HG03039 (cell line): ENCODE results near the gene RAB11FIP2.

Experiments
- ATAC-seq: cut with Tn5 transposase; IDR thresholded peaks from one replicate; pipeline ENCODE4 v1.9.1; 2021; ENCODE audit warnings: mild to moderate bottlenecking, moderate library complexity; ENCODE audit not compliant: unreplicated experiment

Gene RAB11FIP2

DNA sequence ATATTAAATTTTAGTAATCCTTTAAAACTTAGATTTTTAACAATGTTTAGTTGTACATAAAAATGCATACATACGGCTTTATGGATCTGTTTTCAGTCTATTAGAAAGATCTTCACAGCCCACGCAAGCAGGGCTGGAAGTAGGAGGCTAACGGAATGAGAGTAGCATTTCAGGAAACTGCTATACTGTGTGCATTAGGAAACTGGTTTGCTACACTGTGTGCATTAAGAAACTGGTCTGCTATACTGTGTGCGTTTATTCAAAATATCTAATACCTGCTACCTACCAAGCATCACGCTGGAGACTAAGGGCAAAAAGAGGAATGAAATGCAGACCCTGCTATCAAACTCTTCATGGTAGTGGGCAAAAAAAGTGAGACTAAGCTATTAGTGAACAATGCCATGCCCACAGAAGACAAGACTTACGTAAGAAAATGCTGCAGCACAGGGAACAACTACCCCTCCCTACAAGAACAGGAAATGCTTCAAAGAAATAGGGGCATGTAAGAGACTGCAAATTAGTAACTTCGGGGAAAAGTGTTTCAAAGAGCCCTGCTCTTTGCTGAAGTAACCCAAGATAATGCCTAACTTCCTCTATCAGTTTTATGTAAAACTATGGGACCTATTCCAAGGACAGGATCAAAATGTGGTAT, 11.3 kb downstream of the RAB11FIP2 start:
- ATAC-seq, result no peak

DNA sequence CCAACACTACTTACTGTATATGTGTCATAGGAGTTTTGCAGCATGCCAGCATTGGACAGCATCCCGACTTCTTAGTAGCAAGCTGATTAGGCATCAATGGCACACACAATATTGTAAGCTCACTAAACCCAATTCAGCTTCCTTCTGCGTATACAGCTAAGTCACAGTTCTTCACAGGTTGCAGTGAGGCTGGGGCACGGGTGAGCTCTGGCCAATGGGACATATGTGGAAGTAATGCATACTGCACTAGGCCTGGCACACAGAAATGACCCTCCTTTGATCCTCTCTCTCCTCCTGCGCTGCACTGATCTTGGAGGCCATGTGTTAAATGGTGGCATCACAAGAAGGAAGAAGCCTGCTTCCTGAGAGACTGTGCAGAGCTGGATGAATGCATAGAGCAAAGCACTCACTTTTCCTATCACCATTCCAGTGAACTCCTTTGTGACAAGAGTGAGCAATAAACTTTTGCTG, 11.9 kb downstream of the RAB11FIP2 start:
- ATAC-seq, result no peak

DNA sequence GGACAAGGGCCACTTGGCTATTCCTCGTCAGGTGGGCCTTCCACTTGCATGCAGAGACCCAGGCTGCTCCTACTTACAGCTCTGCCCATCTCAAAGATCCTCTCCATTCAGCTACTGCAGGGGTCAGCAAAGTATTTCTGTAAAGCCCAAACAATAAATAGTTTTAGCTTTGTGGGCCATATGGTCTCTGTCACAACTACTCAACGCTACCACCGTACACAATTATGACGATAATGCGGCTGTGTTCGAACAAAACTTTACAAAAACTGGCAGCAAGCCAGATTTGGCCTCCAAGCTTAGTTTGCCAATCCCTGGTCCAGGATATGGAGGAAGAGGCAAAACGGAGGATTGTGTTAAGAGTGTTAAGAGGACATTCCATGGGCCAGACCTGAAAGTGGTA, 12.8 kb downstream of the RAB11FIP2 start:
- ATAC-seq, result no peak

DNA sequence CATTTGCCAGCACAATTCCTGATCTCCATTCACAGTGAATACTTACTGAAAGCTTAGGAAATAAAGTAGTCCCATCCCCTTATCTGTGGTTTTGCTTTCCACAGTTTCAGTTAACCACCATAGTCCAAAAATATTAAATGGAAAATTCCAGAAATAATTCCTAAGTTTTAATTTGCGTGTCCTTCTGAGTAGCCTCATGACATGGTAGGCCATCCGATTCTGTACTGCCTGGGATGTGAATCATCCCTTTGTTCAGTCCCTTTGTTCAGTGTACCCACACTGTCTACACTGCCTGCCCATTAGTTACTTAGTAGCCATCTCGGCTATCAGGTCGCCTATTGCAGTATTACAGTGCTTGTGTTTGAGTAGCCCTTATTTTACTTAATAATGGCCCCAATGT, 14.2 kb downstream of the RAB11FIP2 start:
- no peak for ATAC-seq

DNA sequence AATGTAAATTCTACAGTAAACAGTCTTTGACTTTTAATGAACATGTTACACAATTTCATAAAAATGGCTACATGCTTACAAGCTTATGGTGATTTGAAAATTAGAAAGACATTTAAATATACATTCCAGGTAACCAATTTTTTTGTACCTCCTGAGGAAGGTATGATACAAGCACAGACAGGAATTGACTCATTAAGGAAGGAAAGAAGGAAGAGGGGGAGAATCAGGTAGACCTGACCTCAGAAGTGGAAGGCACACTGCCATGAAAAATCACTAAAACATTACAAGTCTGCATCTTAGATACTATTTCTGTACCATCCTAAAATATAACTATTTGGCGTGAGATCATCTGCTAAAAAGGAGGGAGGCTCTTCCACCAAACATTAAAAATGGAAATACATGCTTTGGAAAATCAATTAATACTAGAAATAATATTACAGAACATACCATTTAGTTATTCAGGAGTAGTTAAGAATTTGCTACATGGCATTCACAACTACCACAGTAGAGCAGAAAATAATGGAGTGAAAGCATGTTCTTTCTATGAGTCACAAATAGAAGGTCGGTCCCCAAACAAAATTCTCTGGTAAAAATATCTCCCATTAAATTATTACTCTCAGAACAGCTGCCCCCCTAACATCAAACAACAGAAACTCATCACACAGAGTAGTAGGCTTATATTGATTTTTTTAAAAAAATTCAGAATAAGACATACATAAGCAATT, 15.2 kb downstream of the RAB11FIP2 start:
- no peak for ATAC-seq

DNA sequence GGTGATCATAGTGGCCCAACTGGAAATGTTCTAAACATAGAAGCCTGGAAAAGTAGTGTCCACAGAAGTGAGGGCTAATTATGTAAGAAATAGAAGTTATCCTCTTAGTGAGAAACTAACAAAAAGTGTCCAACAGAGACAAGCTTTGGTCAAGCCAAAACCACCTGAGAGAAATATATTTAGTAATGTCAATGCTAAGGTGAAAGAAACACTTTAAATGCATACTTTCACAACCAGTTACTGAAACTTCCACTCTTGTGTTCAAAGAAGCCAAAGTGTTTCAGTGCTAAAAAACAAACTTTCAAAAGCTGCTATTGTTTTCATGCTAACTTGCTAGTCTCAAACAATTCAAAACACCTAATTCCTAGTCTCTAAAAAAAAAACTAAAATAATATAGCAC, 18.1 kb downstream of the RAB11FIP2 start:
- ATAC-seq, result peak; percentile 91

DNA sequence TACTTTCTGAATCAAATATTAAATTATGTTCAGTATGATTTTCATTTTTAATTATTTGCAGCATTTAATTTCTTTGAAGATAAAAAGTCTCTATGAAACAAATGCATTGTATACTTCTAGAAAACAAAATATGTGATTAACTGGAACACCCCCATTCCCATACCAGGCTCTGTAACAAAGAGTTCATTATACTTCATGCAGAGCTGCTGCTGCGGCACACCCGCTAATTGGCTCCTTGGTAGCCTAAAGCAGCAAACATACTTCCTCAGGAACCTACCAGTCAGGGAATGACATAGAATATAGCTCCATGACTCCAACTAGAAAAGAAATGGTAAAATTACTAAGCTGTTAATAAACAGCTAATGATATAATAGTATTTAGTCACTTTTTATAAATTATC, 19.3 kb downstream of the RAB11FIP2 start:
- ATAC-seq, result no peak

DNA sequence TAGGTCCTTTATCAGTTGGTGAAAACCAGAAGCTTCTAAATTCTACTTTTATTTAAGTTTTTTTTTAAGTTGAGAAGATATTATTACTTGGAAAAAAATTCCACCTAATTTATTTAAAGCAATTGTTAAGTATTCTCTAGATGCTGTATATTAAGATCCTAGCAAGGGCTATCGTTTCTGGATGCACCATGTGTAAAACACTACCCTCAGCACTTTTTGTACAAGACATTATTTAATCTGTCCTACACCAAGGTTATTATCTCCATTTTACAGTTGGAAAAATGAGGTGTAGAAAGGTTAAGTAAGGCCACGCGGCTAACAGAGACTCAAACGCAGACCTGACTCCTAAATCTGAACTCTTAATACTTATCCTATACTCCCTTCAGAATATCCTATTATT, 19.8 kb downstream of the RAB11FIP2 start:
- ATAC-seq, result no peak

DNA sequence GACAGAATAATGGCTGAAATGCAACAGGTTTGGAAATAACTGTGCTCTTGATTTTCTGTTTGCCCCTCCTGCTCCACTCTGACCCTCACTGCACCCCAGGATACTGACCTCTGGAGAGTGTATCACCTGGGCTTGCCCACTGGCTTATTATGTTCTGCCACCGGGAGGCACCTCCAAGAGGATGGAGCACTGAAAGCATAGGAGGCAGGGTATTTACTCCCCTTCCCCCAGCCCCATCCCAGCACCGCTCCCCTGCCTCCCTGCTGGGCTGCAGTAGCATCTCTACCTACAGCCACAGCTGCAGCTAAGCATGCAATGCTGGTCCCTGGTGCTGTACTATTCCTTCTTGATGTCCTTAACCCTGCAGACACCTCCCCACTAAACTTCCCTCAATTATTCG, 26.4 kb downstream of the RAB11FIP2 start:
- no peak for ATAC-seq

DNA sequence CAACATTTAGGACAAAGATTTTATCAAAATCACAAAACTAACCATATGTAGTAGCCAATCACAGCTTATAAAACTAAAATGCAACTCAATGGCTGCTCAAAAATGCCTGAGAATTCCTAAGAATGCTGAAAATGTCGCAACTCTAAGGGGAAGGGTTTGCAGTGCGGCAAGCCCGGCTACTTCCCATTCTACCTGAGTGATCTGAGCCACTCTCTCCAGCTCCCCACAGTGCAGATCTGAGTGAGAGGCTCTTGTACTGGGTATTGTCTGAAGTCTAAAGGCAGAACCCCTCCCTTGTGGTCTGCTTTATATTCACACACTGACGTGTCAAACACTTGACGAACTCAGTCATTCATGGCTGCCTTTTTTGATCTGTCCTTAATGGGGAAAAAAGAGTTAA, 28.9 kb downstream of the RAB11FIP2 start:
- ATAC-seq, result no peak

DNA sequence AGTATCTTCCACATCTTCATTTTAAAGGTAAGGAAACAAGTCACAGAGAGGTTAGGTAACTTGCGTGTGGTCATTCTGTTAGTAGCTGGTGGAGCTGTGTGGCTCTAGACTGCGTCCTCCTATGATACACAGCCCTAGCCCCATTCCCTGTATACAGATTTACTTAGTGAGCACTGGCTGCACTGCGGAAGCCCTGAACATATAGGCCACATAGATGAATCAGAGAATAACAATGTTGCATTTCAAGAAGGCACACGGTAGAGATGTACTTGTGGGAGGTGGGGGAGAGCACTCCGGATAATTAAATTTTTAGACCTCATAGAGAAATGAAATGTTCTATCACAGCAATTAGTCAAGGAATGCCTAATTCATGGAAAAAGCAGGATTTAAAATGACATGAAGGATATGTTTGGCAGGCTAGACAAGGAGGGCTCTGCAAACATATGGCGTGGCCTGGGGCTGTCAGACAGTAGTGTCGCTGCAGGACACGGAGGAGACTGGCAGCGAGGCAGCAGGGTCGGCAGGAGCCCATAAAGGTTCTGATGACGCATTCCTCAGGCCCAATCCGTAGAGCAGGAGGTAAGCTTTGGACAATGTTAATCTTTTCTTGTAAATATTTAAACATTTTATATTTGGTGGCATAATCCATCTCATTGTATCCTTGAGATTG, 29.5 kb downstream of the RAB11FIP2 start:
- no peak for ATAC-seq

DNA sequence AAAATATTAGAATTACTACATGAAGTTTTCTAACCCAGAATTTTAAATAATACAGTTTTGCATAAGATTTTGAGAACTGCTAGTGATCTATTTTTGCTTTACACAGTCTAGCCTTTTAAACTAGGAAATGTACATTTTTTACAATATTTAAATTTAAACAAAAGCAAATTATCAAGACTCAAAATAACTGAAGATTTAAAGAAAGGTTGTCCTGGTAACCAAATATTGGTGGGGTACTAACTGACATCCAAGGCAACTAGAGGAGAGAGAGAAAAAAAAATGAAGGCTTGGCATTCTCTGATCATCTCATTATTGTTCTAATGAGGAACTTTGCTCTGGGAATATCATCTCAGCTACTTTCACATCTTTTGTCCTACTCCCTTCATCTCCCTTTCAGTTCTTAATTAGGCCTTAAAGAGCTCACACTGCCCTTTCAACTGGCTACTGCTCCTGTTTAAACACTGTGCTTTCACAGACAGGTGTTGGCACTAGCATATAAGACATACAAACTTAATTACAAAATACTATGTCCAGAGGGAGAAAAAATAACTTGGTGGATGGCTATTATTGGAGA, 33.7 kb downstream of the RAB11FIP2 start:
- no peak for ATAC-seq

DNA sequence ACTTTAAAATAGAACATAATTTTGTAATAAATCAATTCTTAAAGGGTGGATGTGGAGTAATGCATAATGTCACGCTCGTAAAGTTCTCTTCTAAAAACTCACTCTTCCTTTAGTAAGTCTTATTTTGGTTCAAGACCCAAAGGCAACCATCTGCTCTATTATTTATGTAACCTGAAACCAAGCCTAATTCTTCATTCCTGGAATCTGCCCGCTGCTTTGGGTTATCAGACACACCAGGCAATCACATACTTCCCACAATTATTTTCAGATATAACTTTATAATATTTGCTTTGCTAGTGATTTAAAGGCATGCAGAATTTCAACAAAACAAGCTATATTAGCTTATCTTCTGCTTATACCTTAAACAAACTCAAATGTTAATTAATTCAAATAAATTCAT, 39.0 kb downstream of the RAB11FIP2 start:
- no peak for ATAC-seq

DNA sequence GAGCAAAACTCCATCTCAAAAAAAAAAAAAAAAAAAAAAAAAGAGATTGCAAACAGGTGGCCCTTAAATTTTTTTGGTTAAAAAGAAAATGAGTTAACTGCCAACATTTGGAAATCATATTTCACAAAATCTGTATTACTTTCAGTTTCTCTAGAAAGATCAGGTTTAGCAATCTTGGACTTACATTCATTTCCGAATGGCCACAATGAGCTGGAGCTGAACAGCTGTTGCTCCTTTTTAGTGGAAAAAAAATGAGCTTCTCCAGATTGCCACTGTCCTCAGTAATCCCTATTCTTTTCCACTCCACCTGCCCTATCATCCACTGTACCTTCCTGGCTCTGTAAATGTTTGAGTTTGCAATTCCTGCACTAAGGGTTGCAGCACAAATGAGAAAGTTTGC, 43.6 kb downstream of the RAB11FIP2 start:
- ATAC-seq, result no peak

DNA sequence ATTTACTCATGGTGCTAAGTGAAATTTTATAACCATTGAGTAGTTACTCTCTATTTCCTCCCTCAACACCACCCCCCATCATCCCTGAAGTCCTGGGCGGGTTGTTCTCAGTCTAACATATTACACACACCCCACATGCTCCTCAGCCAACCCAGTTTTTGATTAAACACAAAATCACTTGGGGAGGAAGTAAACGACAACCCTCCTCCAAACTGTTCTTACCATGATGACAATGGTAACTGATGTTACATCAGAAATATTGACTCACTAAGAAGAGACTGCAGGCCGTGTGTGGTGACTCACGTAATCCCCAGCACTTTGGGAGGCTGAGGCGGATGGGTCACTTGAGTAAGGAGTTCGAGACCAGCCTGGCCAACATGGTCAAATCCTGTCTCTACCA, 44.2 kb downstream of the RAB11FIP2 start:
- ATAC-seq, result no peak

DNA sequence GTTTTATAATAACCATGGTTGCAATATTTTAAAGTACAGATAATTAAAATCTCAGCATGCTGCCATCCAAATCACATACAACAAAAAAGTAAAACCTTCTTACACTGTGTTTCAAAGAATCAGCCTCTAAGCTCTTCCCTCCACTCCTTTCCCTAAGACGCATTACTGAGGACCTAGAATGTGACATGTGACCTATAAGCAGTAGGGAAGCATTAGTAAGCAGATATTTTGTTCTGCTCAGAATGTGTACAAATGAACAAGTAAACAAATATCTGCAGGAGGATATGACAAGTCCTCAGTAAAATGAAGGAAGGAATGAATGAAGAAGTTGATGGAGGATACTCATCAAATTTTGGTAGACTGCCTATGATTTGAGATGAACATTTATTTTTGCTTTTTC, 49.1 kb downstream of the RAB11FIP2 start:
- ATAC-seq, result no peak

DNA sequence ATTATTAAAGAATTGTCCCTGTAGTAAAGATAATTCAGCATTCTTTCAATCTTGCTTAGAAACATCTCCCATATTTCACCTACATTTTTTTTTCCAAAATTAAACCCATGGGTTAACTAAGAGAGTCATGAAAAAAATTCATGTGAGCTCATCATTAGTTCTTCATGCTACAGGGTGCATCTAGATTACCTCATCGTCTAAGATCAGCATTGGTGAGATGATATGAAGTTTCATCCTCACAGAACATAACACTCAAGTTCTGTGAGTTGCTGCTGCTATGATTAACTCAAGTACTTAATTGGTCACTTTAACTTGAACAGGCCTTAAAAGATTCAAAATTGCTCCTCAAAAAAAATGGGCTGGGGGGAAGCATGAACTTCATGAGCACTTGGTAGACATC, 50.0 kb downstream of the RAB11FIP2 start:
- ATAC-seq, result no peak

DNA sequence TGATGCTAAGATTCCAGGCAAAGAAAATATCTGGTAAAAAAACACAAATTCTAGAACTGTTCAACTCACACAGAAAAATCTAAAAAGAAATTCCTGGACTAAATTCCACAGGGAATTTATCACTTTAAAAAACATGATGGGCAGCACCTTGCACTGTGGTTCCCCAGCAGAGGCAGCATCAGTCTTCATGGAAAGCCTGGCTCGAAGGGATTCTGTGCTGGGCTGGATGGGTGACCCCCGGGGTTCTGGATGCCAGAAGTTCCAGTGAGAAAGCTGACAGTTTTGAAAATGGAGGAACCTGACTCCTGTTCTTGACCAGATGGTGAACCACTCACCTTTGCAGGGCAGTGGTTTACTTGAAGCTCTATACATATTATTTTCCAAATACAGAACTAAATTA, 52.0 kb downstream of the RAB11FIP2 start:
- ATAC-seq, result no peak

DNA sequence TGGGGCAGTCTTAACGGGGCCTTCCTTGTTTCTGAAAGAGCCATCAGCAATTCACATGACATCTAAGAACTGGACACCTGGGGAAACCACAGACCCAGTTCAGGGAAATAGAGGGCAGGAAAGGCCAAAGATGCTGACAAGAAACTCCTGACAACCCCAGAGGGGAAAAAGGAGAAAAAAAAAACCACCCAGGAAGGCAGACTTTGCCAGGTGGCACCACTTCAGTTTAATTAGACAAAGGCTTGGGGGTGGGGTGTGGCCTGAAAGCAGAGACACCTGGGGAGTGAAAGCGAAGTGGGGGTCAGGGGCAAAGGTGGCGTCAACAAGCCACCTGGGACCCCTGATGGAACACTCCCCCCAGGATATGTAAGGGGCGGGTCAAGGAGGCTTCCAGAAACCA, 53.6 kb downstream of the RAB11FIP2 start:
- no peak for ATAC-seq

DNA sequence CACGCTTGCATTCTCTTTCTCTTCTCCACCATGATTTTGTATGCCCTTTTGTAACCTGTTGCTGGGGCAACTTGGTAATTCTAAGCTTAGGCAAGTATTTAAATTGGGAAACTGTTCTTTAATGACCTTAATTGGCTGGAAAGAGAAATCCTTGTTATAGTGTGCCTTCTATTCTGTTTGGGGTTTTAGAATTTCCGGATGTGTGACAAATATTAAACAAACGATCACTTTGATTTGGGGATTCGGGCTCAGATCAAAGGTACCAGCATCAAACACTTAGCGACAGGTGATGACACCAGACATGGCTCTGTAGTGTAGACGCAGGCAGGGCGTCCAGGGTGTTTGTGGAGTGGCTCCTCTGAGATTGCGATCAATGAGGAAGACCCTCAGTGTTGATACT, 55.0 kb downstream of the RAB11FIP2 start:
- ATAC-seq, result no peak

DNA sequence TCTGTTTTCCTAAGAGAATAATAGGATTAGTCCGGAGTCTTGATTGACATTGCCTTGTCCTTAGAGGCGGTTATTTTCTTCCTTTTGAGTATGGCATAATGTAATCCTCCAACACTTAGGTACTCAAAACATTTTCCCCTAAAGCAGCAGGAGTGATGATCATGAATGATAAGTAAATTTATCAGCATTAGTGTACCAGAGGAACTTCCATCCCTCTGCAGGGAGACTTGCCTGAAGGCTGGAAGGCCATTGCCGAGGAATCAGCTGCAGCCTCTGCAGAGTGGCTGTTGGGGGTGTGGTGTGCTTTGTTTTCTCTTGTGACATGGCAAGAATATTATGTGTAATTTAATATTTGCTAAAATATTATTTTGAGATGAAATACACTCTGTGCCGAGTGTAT, 56.8 kb downstream of the RAB11FIP2 start:
- ATAC-seq, result no peak

DNA sequence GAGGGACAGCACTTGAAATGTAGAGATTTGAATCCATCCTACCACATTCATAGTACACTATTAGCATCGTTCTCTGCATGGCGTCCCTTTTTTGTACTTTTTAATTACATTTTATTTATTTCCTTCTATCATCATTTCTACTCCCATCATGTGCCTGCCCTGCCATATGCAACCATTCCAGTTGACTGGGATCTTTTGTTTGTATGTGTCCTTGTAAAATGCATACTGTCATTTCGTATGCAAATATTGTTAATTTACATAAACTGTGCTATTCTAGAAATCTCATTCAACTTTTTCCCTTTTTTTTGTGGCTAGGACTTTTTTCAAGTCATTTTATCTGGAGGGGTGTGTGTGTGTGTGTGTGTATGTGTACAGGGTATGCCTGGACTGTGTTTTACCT, 57.9 kb downstream of the RAB11FIP2 start:
- ATAC-seq, result no peak
